ENCODE results near the gene NAPB.

GRCh38 chr20:23361119-23361475 is 60.2 kb downstream of the NAPB start:
- TF ChIP-seq POLR2A (IDR thresholded peaks at IDR 0.05; ENCODE audit: control extremely low read depth in 1 of 2, low read depth in 2 of 2, low read length in 2 of 2) = no peak
- no peak for TF ChIP-seq RXRA (IDR thresholded peaks at IDR 0.05; ENCODE audit: insufficient read depth, low read depth, low read length)
- no peak for TF ChIP-seq EGR1 (IDR thresholded peaks at IDR 0.05; ENCODE audit: borderline replicate concordance, low read depth, low read length)
- no peak for TF ChIP-seq JUND (IDR thresholded peaks at IDR 0.05; ENCODE audit: low read length)
